SK-N-SH (cell line): Measurements from ENCODE around the gene ZC3H18. TPM values are rescaled to one million over a fixed set of nuclear protein-coding genes. Genes with fewer than 3 reads are reported as not detected.

Experiments used
- CTCF ChIA-PET: fragments of 300-600, 350-600 bp; formaldehyde crosslinking; extraction: SDS; loops from one replicate; lab custom pipeline; 2021; lab: Yijun Ruan, JAX
- POLR2A ChIA-PET: fragments of 350-600 bp; sonication (Branson Sonifier 250); formaldehyde crosslinking; extraction: SDS; loops from one replicate; lab custom pipeline; 2020; ENCODE audit warnings: antibody characterized with exemption, inconsistent platforms; lab: Yijun Ruan, JAX
- DNase-seq: peaks from one replicate; pipeline ENCODE4 v3.0.0; 2012
- H2AFZ ChIP-seq: fragments of 200-600 bp; sonication (generic); 2 replicates; pipeline ENCODE4 v1.8.1; 2016; ENCODE audit warnings: antibody characterized with exemption, mild to moderate bottlenecking, low read depth
- H3F3A ChIP-seq: fragments of 200-600 bp; sonication (generic); replicated peaks from 2 replicates; pipeline ENCODE3; 2016; ENCODE audit warnings: antibody characterized with exemption, mild to moderate bottlenecking; ENCODE audit not compliant: insufficient read depth
- H3K27ac ChIP-seq, 2 experiments: fragments of 200-500 bp in 1 of 2; fragments of 200-600 bp in 1 of 2; sonication (Bioruptor generic) in 1 of 2; sonication (generic), shearing (Covaris generic) in 1 of 2; 2 replicates each; pipeline versions ENCODE4 v1.5.1 to v1.6.1; 2014 to 2016; ENCODE audit warnings: low read depth in 2 of 2, inconsistent platforms in 1 of 2, low read length in 1 of 2, mild to moderate bottlenecking in 1 of 2, mixed read lengths in 1 of 2
- H3K27me3 ChIP-seq: fragments of 200-600 bp; sonication (generic), shearing (Covaris generic); 2 replicates; pipeline ENCODE4 v1.6.1; 2016; ENCODE audit warnings: mixed run types; ENCODE audit not compliant: insufficient read depth
- H3K36me3 ChIP-seq, 2 experiments: fragments of 200-500 bp in 1 of 2; fragments of 200-600 bp in 1 of 2; sonication (Bioruptor generic) in 1 of 2; sonication (generic) in 1 of 2; replicated peaks in 1 of 2; 2 replicates each; pipeline versions ENCODE3 to v1.5.1; 2014 to 2016; ENCODE audit warnings: low read length in 1 of 2, mild to moderate bottlenecking in 1 of 2; ENCODE audit not compliant: insufficient read depth in 2 of 2, control insufficient read depth in 1 of 2
- H3K4me1 ChIP-seq, 2 experiments: fragments of 200-500 bp in 1 of 2; fragments of 200-600 bp in 1 of 2; sonication (Bioruptor generic) in 1 of 2; sonication (generic), shearing (Covaris generic) in 1 of 2; 2 replicates each; pipeline versions ENCODE4 v1.5.1 to v1.6.1; 2014 to 2016; ENCODE audit warnings: low read depth in 1 of 2, low read length in 1 of 2, mixed run types in 1 of 2; ENCODE audit not compliant: insufficient read depth in 2 of 2, control insufficient read depth in 1 of 2
- H3K4me2 ChIP-seq: fragments of 200-600 bp; sonication (generic), shearing (Covaris generic); 2 replicates; pipeline ENCODE4 v1.6.1; 2017; ENCODE audit warnings: mixed run types
- H3K4me3 ChIP-seq, 2 experiments: fragments of 200-500 bp in 1 of 2; fragments of 200-600 bp in 1 of 2; sonication (Bioruptor generic) in 1 of 2; sonication (generic), shearing (Covaris generic) in 1 of 2; 2 replicates each; pipeline versions ENCODE4 v1.5.1 to v1.8.1; 2014 to 2016; ENCODE audit warnings: low read depth in 2 of 2, inconsistent platforms in 1 of 2, low read length in 1 of 2, mild to moderate bottlenecking in 1 of 2, mixed read lengths in 1 of 2, moderate library complexity in 1 of 2
- H3K79me2 ChIP-seq: fragments of 200-600 bp; sonication (generic); 2 replicates; pipeline ENCODE4 v1.8.1; 2017; ENCODE audit warnings: mild to moderate bottlenecking; ENCODE audit not compliant: insufficient read depth
- H3K9ac ChIP-seq: fragments of 200-600 bp; sonication (generic); 2 replicates; pipeline ENCODE4 v1.6.1; 2017; ENCODE audit warnings: mixed run types
- H3K9me2 ChIP-seq: fragments of 200-600 bp; sonication (generic); 2 replicates; pipeline ENCODE4 v1.6.1; 2017; ENCODE audit warnings: mixed run types
- H3K9me3 ChIP-seq: fragments of 200-600 bp; sonication (generic); 2 replicates; pipeline ENCODE4 v1.6.1; 2017; ENCODE audit warnings: mixed run types, mild to moderate bottlenecking, moderate library complexity
- H4K20me1 ChIP-seq: fragments of 200-600 bp; sonication (generic); 2 replicates; pipeline ENCODE4 v1.6.1; 2017; ENCODE audit warnings: mild to moderate bottlenecking, mixed run types; ENCODE audit not compliant: insufficient read depth
- CHD2 ChIP-seq: fragments of 150-350 bp; IDR thresholded peaks from 2 replicates; pipeline ENCODE4 v1.6.1; 2018; ENCODE audit warnings: low read length; ENCODE audit not compliant: partially characterized antibody
- ELF1 ChIP-seq: IDR thresholded peaks from 2 replicates; pipeline ENCODE4 v1.4.0; 2012
- EZH2phosphoT487 ChIP-seq: fragments of 200-600 bp; sonication (generic); IDR thresholded peaks from 2 replicates; pipeline ENCODE4 v1.6.1; 2017; ENCODE audit warnings: low read depth, mixed run types, mild to moderate bottlenecking, antibody characterized with exemption, moderate library complexity, borderline replicate concordance
- FOSL2 ChIP-seq: IDR thresholded peaks from 2 replicates; pipeline ENCODE4 v1.4.0; 2012; ENCODE audit warnings: low read depth, mild to moderate bottlenecking, moderate library complexity, borderline replicate concordance
- FOXJ3 ChIP-seq: sonication (generic); formaldehyde crosslinking; IDR thresholded peaks from 2 replicates; pipeline ENCODE4 v1.5.1; 2020; ENCODE audit warnings: mild to moderate bottlenecking, missing genetic modification reagents
- GATA2 ChIP-seq: sonication (generic); formaldehyde crosslinking; IDR thresholded peaks from 2 replicates; pipeline ENCODE4 v1.5.0; 2020; ENCODE audit warnings: mild to moderate bottlenecking, missing genetic modification reagents
- NFIC ChIP-seq: IDR thresholded peaks from 2 replicates; pipeline ENCODE4 v1.4.0; 2012; ENCODE audit warnings: borderline replicate concordance
- PBX3 ChIP-seq: IDR thresholded peaks from 2 replicates; pipeline ENCODE4; 2012
- POLR2AphosphoS5 ChIP-seq: IDR thresholded peaks from 2 replicates; pipeline ENCODE4 v1.6.1; 2012; ENCODE audit warnings: low read depth, low read length
- RAD21 ChIP-seq: IDR thresholded peaks from 2 replicates; pipeline ENCODE4 v1.6.1; 2012; ENCODE audit warnings: mild to moderate bottlenecking, low read length
- RCOR1 ChIP-seq: fragments of 150-350 bp; IDR thresholded peaks from 2 replicates; pipeline ENCODE4 v1.6.1; 2017; ENCODE audit warnings: antibody characterized with exemption, low read length
- RXRA ChIP-seq: IDR thresholded peaks from 2 replicates; pipeline ENCODE4 v1.4.0; 2012; ENCODE audit warnings: low read depth, mild to moderate bottlenecking, borderline replicate concordance
- SMC3 ChIP-seq: IDR thresholded peaks from 2 replicates; pipeline ENCODE4 v1.6.1; 2012; ENCODE audit warnings: low read depth, low read length, improper control_type of control experiment
- TCF12 ChIP-seq: IDR thresholded peaks from 2 replicates; pipeline ENCODE4 v1.4.0; 2012
- USF2 ChIP-seq: fragments of 150-350 bp; IDR thresholded peaks from 2 replicates; pipeline ENCODE4 v1.6.1; 2017; ENCODE audit warnings: antibody characterized with exemption, low read length, low read depth, borderline replicate concordance
- YY1 ChIP-seq: IDR thresholded peaks from 2 replicates; pipeline ENCODE4 v1.4.0; 2012; ENCODE audit warnings: low read depth, mild to moderate bottlenecking
- ZBTB33 ChIP-seq: IDR thresholded peaks from 2 replicates; pipeline ENCODE4 v1.4.0; 2012; ENCODE audit warnings: low read depth, borderline replicate concordance
- WGBS: methylation state at CpG from one replicate; pipeline ENCODE4 v1.1.6; 2017; ENCODE audit warnings: low lambda C conversion rate; 5-methylcytosine and 5-hydroxymethylcytosine counted together
- polyA plus RNA-seq, 3 experiments: library from polyadenylated mRNA; depleted of rRNA; stranded (reverse); fragments of >200 nt; gene quantifications; 2 replicates each; pipeline ENCODE4 v1.2.3, GENCODE V29; 2012
- TF ChIP-seq, protein P1 (sequence below): fragments of 200-600 bp; sonication (generic); IDR thresholded peaks from 2 replicates; pipeline ENCODE4 v1.6.1; 2017; ENCODE audit warnings: antibody characterized with exemption, mild to moderate bottlenecking, moderate library complexity
- TF ChIP-seq, protein P2 (sequence below): fragments of 150-350 bp; IDR thresholded peaks from 2 replicates; pipeline ENCODE4 v1.6.1; 2016; ENCODE audit warnings: mild to moderate bottlenecking, low read depth, low read length
- TF ChIP-seq, protein P3 (sequence below): IDR thresholded peaks from 2 replicates; pipeline ENCODE4 v1.6.1; 2012; ENCODE audit warnings: mild to moderate bottlenecking, low read depth, low read length, moderate library complexity

Gene ZC3H18
- polyA plus RNA-seq, 1 of the 3 experiments (the other 2 are of a cell fraction): 32.7 TPM

DNA sequence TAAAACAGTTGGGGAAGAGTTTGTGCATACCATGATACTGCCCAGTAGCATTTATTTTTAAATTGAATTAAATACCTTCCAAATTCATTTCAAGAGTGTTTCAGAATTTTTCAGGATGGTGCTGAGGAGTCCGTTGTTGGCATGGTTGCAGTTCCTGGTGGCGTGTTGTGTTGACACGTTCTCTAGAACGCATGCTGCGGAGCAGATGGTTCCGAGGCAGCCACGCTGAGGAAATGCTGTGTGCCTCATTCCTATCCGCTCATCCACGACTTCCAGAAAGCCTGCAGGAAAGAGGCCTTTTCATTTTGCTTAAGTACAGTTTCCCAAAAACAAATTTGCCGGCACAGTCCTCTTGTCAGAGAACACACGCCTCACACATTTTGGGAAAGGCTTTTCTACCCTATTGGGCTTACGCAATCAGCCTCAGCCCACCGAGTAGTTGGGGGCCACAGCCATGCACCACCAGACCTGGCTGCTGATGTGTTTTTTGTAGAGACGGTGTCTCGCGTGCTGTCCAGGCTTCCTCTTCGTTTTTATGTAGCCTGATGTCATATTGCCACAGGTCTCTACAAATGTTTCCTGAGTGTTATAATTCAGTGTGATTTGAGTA, 36.0 kb downstream of the ZC3H18 start:
- no peaks in the 10 kb centered on the region for H3K4me1 ChIP-seq
- H3K27me3 ChIP-seq: no peaks in the 10 kb centered on the region
- peaks cover 20 to 55% of the 10 kb centered on the region in 2 experiments for H3K36me3 ChIP-seq
- CTCF ChIA-PET: no interaction called here
- no peak overlapping the region for H3K27ac ChIP-seq
- H3K4me3 ChIP-seq: no peak overlapping the region
- no peaks in the 10 kb centered on the region for H3F3A ChIP-seq
- POLR2A ChIA-PET: no interaction called here
- no peaks in the 10 kb centered on the region for H3K9me3 ChIP-seq
- H3K79me2 ChIP-seq: peaks cover 3% of the 10 kb centered on the region; the same call in 1 of the 2 replicates
- H3K4me2 ChIP-seq: no peak overlapping the region
- WGBS: 94% methylated on average over 17 of the region's 17 CpGs
- H3K9ac ChIP-seq: no peak overlapping the region
- DNase-seq: no peak
- no peaks in the 10 kb centered on the region; the same call in 1 of the 2 replicates for H4K20me1 ChIP-seq
- no peak overlapping the region for H2AFZ ChIP-seq
- no peaks in the 10 kb centered on the region for H3K9me2 ChIP-seq
- TF ChIP-seq, protein P1, sequence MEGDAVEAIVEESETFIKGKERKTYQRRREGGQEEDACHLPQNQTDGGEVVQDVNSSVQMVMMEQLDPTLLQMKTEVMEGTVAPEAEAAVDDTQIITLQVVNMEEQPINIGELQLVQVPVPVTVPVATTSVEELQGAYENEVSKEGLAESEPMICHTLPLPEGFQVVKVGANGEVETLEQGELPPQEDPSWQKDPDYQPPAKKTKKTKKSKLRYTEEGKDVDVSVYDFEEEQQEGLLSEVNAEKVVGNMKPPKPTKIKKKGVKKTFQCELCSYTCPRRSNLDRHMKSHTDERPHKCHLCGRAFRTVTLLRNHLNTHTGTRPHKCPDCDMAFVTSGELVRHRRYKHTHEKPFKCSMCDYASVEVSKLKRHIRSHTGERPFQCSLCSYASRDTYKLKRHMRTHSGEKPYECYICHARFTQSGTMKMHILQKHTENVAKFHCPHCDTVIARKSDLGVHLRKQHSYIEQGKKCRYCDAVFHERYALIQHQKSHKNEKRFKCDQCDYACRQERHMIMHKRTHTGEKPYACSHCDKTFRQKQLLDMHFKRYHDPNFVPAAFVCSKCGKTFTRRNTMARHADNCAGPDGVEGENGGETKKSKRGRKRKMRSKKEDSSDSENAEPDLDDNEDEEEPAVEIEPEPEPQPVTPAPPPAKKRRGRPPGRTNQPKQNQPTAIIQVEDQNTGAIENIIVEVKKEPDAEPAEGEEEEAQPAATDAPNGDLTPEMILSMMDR: no peak
- TF ChIP-seq PBX3 (no peak), FOXJ3 (CRISPR knock-in tag) (no peak), TCF12 (no peak), EZH2phosphoT487 (no peak), SMC3 (no peak), ELF1 (no peak), RCOR1 (no peak), CHD2 (no peak), ZBTB33 (no peak), RAD21 (no peak), USF2 (no peak), POLR2AphosphoS5 (no peak), FOSL2 (no peak), YY1 (no peak), RXRA (no peak), GATA2 (no peak), NFIC (no peak)
- TF ChIP-seq, protein P2, sequence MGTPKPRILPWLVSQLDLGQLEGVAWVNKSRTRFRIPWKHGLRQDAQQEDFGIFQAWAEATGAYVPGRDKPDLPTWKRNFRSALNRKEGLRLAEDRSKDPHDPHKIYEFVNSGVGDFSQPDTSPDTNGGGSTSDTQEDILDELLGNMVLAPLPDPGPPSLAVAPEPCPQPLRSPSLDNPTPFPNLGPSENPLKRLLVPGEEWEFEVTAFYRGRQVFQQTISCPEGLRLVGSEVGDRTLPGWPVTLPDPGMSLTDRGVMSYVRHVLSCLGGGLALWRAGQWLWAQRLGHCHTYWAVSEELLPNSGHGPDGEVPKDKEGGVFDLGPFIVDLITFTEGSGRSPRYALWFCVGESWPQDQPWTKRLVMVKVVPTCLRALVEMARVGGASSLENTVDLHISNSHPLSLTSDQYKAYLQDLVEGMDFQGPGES: no peak
- TF ChIP-seq, protein P3, sequence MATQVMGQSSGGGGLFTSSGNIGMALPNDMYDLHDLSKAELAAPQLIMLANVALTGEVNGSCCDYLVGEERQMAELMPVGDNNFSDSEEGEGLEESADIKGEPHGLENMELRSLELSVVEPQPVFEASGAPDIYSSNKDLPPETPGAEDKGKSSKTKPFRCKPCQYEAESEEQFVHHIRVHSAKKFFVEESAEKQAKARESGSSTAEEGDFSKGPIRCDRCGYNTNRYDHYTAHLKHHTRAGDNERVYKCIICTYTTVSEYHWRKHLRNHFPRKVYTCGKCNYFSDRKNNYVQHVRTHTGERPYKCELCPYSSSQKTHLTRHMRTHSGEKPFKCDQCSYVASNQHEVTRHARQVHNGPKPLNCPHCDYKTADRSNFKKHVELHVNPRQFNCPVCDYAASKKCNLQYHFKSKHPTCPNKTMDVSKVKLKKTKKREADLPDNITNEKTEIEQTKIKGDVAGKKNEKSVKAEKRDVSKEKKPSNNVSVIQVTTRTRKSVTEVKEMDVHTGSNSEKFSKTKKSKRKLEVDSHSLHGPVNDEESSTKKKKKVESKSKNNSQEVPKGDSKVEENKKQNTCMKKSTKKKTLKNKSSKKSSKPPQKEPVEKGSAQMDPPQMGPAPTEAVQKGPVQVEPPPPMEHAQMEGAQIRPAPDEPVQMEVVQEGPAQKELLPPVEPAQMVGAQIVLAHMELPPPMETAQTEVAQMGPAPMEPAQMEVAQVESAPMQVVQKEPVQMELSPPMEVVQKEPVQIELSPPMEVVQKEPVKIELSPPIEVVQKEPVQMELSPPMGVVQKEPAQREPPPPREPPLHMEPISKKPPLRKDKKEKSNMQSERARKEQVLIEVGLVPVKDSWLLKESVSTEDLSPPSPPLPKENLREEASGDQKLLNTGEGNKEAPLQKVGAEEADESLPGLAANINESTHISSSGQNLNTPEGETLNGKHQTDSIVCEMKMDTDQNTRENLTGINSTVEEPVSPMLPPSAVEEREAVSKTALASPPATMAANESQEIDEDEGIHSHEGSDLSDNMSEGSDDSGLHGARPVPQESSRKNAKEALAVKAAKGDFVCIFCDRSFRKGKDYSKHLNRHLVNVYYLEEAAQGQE: no peak
